H1 (cell line): Measurements from ENCODE around the gene EVPL.

ENCODE experiments used
- CEBPB ChIP-seq: IDR thresholded peaks from 2 replicates; pipeline ENCODE4 v1.6.1; 2012; ENCODE audit warnings: low read depth, low read length
- CREB1 ChIP-seq: IDR thresholded peaks from 2 replicates; pipeline ENCODE4 v1.6.1; 2012; ENCODE audit warnings: inconsistent platforms
- CTCF ChIP-seq, 3 experiments: IDR thresholded peaks; 1 replicate in 2 of 3; 2 replicates in 1 of 3; pipeline versions ENCODE4 v1.5.1 to v1.6.1; 2011; ENCODE audit warnings: low read length in 3 of 3, mild to moderate bottlenecking in 3 of 3, inconsistent platforms in 2 of 3, low read depth in 1 of 3, moderate library complexity in 1 of 3; ENCODE audit not compliant: insufficient read depth in 1 of 3; ENCODE audit errors: control extremely low read depth in 1 of 3
- NRF1 ChIP-seq: IDR thresholded peaks from 2 replicates; pipeline ENCODE4 v1.6.1; 2011; ENCODE audit warnings: mild to moderate bottlenecking, low read depth, low read length, improper control_type of control experiment
- POLR2A ChIP-seq, 2 experiments: IDR thresholded peaks; 1 replicate in 1 of 2; 2 replicates in 1 of 2; pipeline ENCODE4 v1.6.1; 2011; ENCODE audit warnings: low read depth in 2 of 2, low read length in 2 of 2, mild to moderate bottlenecking in 2 of 2; ENCODE audit errors: control extremely low read depth in 1 of 2
- RNF2 ChIP-seq: fragments of 200-900, 300-1000 bp; sonication (generic); IDR thresholded peaks from 2 replicates; pipeline ENCODE4 v1.7.1; 2016; ENCODE audit warnings: borderline replicate concordance, low read depth, mild to moderate bottlenecking, antibody characterized with exemption, low read length; ENCODE audit not compliant: poor library complexity, severe bottlenecking; ENCODE audit errors: missing control alignments

GRCh38 chr17:76008630-76009425, 18.3 kb downstream of the EVPL start:
- TF ChIP-seq CTCF (IDR thresholded peaks at IDR 0.05; ENCODE audit: control extremely low read depth in 1 of 3, insufficient read depth in 1 of 3, low read depth in 1 of 3, low read length in 3 of 3), result no peak
- no peak for TF ChIP-seq NRF1
- TF ChIP-seq CEBPB, result no peak
- no peak for TF ChIP-seq RNF2
- no peak for TF ChIP-seq CREB1
- no peak for TF ChIP-seq POLR2A (IDR thresholded peaks at IDR 0.05; ENCODE audit: control extremely low read depth in 1 of 2, low read depth in 2 of 2, low read length in 2 of 2)
